Neural progenitor cell (in vitro differentiated cells): Measurements from ENCODE around the gene TGOLN2. TPM values are rescaled to one million over a fixed set of nuclear protein-coding genes. Genes with fewer than 3 reads are reported as not detected.
A peak's percentile ranks its signal among the peaks of the same experiment; 100 is the strongest.

Source experiments
- DNase-seq: peaks from one replicate; pipeline ENCODE4 v3.0.0-alpha.2; 2016; ENCODE audit warnings: low spot score
- H2AFZ ChIP-seq: fragments of 200-600 bp; sonication (generic); replicated peaks from 2 replicates; pipeline ENCODE4 v1.6.1; 2016; ENCODE audit warnings: antibody characterized with exemption
- H3F3A ChIP-seq: fragments of 200-600 bp; sonication (generic); 2 replicates; pipeline ENCODE4 v1.6.1; 2016; ENCODE audit warnings: antibody characterized with exemption, low read depth
- H3K27ac ChIP-seq: fragments of 200-600 bp; sonication (generic); 2 replicates; pipeline ENCODE4 v1.5.1; 2016; ENCODE audit warnings: mild to moderate bottlenecking
- H3K27me3 ChIP-seq: fragments of 200-600 bp; sonication (generic); 2 replicates; pipeline ENCODE4 v1.6.1; 2016; ENCODE audit warnings: mild to moderate bottlenecking, moderate library complexity
- H3K36me3 ChIP-seq: fragments of 200-600 bp; sonication (generic); 2 replicates; pipeline ENCODE4 v1.5.1; 2016
- H3K4me1 ChIP-seq: fragments of 200-600 bp; sonication (generic); 2 replicates; pipeline ENCODE4 v1.6.1; 2016; ENCODE audit warnings: mixed run types
- H3K4me2 ChIP-seq: fragments of 200-600 bp; sonication (generic); 2 replicates; pipeline ENCODE4 v1.6.1; 2016
- H3K4me3 ChIP-seq: fragments of 200-600 bp; sonication (generic); 2 replicates; pipeline ENCODE4 v1.5.1; 2016
- H3K79me2 ChIP-seq: fragments of 200-600 bp; sonication (generic); 2 replicates; pipeline ENCODE4 v1.6.1; 2016; ENCODE audit warnings: low read depth
- H3K9ac ChIP-seq: fragments of 200-600 bp; sonication (generic); 2 replicates; pipeline ENCODE4 v1.6.1; 2016
- H3K9me3 ChIP-seq: fragments of 200-600 bp; sonication (generic); 2 replicates; pipeline ENCODE4 v1.5.1; 2016; ENCODE audit warnings: low read depth
- H4K20me1 ChIP-seq: fragments of 200-600 bp; sonication (generic); 2 replicates; pipeline ENCODE4 v1.6.1; 2016; ENCODE audit warnings: low read depth
- H3K27ac Mint-ChIP-seq: 3 replicates; pipeline ENCODE4 v1.8.0; 2021; ENCODE audit warnings: mixed read lengths
- H3K27me3 Mint-ChIP-seq: 2 replicates; pipeline ENCODE4 v1.8.0; 2022; ENCODE audit warnings: low read depth, mild to moderate bottlenecking, inconsistent platforms, moderate library complexity, mixed read lengths; ENCODE audit not compliant: insufficient read depth
- H3K36me3 Mint-ChIP-seq: 3 replicates; pipeline ENCODE4 v1.8.0; 2021; ENCODE audit warnings: mixed read lengths
- H3K4me1 Mint-ChIP-seq: 3 replicates; pipeline ENCODE4 v1.8.0; 2021; ENCODE audit warnings: mixed read lengths
- H3K4me3 Mint-ChIP-seq: 3 replicates; pipeline ENCODE4 v1.8.0; 2021; ENCODE audit warnings: mild to moderate bottlenecking, moderate library complexity, mixed read lengths
- H3K9me3 Mint-ChIP-seq: 3 replicates; pipeline ENCODE4 v1.8.0; 2020; ENCODE audit warnings: mixed read lengths
- CTCF ChIP-seq: fragments of 200-600 bp; sonication (generic); IDR thresholded peaks from 2 replicates; pipeline ENCODE4 v1.5.1; 2017; ENCODE audit warnings: antibody characterized with exemption, mild to moderate bottlenecking
- EZH2 ChIP-seq: fragments of 200-600 bp; sonication (generic); IDR thresholded peaks from 2 replicates; pipeline ENCODE4 v1.6.1; 2017; ENCODE audit warnings: antibody characterized with exemption, mild to moderate bottlenecking, moderate library complexity
- EZH2phosphoT487 ChIP-seq: fragments of 200-600 bp; sonication (generic); IDR thresholded peaks from 2 replicates; pipeline ENCODE4 v1.6.1; 2017; ENCODE audit warnings: antibody characterized with exemption
- small RNA-seq: library from RNA; depleted of rRNA; stranded (forward); fragments of <200 nt; gene quantifications from one replicate; pipeline ENCODE3, GENCODE V24; 2015
- total RNA-seq: library from RNA; depleted of rRNA; stranded (reverse); fragments of >200 nt; gene quantifications from 2 replicates; pipeline ENCODE4 v1.2.3, GENCODE V29; 2015; ENCODE audit warnings: low replicate concordance

Gene TGOLN2
- total RNA-seq, 1 donor from 2014 or later, result 28.5 TPM

DNA sequence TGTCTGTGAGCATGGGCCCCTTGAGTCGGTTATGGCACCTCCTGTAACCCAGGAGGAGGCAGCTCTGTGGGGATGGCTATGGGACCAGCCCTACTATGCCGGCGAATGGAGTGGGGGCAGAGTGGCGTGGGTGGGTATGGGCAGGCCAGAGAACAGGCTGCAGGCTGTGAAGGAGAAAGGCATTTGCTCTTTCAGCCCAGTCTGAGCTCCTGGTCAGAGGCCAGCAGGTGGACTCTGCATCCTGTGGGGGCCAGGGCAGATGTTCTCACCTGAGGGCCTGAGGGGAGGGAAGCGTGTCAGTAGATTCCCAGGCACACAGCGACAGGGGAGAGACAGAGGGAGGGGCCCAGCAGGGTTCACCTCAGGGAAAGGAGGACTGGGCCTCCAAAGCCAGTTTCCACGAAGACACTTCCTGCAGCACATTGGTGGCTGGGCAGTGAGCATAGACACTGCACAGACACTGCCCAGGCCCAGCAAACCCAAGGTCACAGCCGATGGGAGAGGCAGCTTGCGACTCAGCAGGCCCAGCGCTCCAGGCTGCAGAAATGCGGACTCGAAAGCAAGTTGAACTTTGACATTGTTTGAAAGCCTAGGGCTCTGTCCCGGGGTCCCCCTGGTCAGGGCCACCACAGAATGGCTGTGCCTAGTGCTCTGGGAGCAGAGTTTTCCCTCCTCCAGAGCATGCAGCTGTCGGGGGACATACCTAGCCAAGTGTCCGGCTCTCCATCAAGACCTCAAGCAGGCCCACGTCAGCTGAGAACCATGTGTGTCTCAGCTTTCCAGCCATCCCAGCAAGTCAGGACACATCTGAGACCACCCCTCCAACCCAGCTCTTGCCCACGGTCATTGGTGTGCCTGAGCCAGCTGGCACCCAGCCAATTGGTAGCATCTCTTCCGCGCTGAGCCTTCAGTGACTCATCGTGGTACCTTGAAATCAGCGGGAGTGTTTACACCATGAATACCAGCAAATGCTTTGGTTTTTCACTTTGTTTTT is 53.8 kb downstream of the TGOLN2 start:
- Histone ChIP-seq H2AFZ (no peak overlapping the region), H3K9ac (no peak overlapping the region)
- H3K36me3 Mint-ChIP-seq, result no peaks in the 10 kb centered on the region

GRCh38 chr2:85272357-85272756 is 55.4 kb downstream of the TGOLN2 start:
- Histone ChIP-seq H3K9ac (no peak overlapping the region), H3K4me2 (no peak overlapping the region), H3K4me1 (peaks cover 14% of the 10 kb centered on the region), H3K9me3 (no peaks in the 10 kb centered on the region), H3F3A (peaks cover 4% of the 10 kb centered on the region), H3K27ac (no peak overlapping the region), H3K27me3 (no peaks in the 10 kb centered on the region), H3K36me3 (no peaks in the 10 kb centered on the region), H4K20me1 (peaks cover 5% of the 10 kb centered on the region), H3K79me2 (no peaks in the 10 kb centered on the region), H2AFZ (no peak overlapping the region), H3K4me3 (no peak overlapping the region)
- no peaks in the 10 kb centered on the region for H3K9me3 Mint-ChIP-seq
- no peak overlapping the region for H3K4me3 Mint-ChIP-seq
- peaks cover 40% of the 10 kb centered on the region for H3K4me1 Mint-ChIP-seq
- TF ChIP-seq CTCF (no peak), EZH2phosphoT487 (no peak), EZH2 (no peak)
- H3K27me3 Mint-ChIP-seq, result peaks cover 6% of the 10 kb centered on the region
- peak overlapping the region; percentile 17 for H3K27ac Mint-ChIP-seq
- H3K36me3 Mint-ChIP-seq, result no peaks in the 10 kb centered on the region
- DNase-seq, result no peak

More for the DNA sequence above, 53.8 kb downstream of the TGOLN2 start:
- Histone ChIP-seq H4K20me1 (peaks cover 3% of the 10 kb centered on the region), H3F3A (peaks cover 4% of the 10 kb centered on the region), H3K4me2 (no peak overlapping the region), H3K4me1 (peaks cover 16% of the 10 kb centered on the region), H3K27me3 (no peaks in the 10 kb centered on the region), H3K4me3 (no peak overlapping the region), H3K36me3 (no peaks in the 10 kb centered on the region), H3K79me2 (no peaks in the 10 kb centered on the region), H3K27ac (no peak overlapping the region), H3K9me3 (no peaks in the 10 kb centered on the region)
- DNase-seq, result no peak
- Mint-ChIP-seq H3K9me3 (no peaks in the 10 kb centered on the region), H3K4me3 (no peak overlapping the region), H3K27me3 (peaks cover 6% of the 10 kb centered on the region), H3K27ac (no peak overlapping the region), H3K4me1 (peaks cover 50% of the 10 kb centered on the region)
- no peak for TF ChIP-seq CTCF
- TF ChIP-seq EZH2phosphoT487, result no peak
- no peak for TF ChIP-seq EZH2

DNA sequence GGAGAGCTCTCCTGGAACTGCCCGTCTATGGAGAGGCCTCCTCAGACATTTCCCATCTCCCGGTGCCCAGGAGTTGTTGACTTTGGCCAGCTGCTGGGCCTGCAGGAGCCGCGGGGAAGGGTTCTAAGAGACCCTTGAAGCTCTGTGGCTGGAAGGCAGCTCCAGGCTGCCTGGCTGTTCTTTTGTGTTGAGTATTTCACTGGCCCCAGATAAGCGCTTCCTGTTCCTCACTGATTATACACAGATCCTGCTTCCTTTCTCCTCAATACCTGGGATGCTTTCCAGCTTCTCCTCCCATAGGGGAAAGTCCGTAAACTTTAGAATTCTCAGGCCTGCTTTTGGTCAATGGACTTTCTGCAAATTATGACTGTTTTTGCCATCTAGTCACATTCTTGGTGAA is 57.8 kb downstream of the TGOLN2 start:
- no peaks in the 10 kb centered on the region for H3K9me3 Mint-ChIP-seq
- H3K4me3 ChIP-seq, result no peak overlapping the region
- no peaks in the 10 kb centered on the region for H3K9me3 ChIP-seq
- peaks cover 7% of the 10 kb centered on the region for H3K79me2 ChIP-seq
- no peak overlapping the region for H3K4me3 Mint-ChIP-seq
- no peak overlapping the region for H3K4me2 ChIP-seq
- H3K27me3 Mint-ChIP-seq, result no peaks in the 10 kb centered on the region
- H3K27ac Mint-ChIP-seq, result no peak overlapping the region
- peaks cover 29% of the 10 kb centered on the region for H3K4me1 Mint-ChIP-seq
- no peak overlapping the region for H2AFZ ChIP-seq
- no peak for DNase-seq
- TF ChIP-seq CTCF, result no peak
- no peak for TF ChIP-seq EZH2phosphoT487
- TF ChIP-seq EZH2, result no peak
- no peaks in the 10 kb centered on the region for H3K27me3 ChIP-seq
- no peak overlapping the region for H3K9ac ChIP-seq
- H4K20me1 ChIP-seq, result peaks cover 5% of the 10 kb centered on the region
- H3K36me3 Mint-ChIP-seq, result peaks cover 2% of the 10 kb centered on the region
- H3K36me3 ChIP-seq, result no peaks in the 10 kb centered on the region
- no peak overlapping the region for H3K27ac ChIP-seq
- H3K4me1 ChIP-seq, result peaks cover 28% of the 10 kb centered on the region
- peaks cover 11% of the 10 kb centered on the region for H3F3A ChIP-seq

Small RNA genes lying within 50 kb of the gene (small RNA-seq; reads per million reads assigned to genes)
- not detected for gene AC062037.1
- gene RF00019, result not detected
- gene RN7SL113P, result not detected

Other genes with a start within 250 kb of the TGOLN2 start
- 1.0 and 3.7 TPM in 2 replicates for gene TCF7L1, start 194.6 kb downstream of the TGOLN2 start, total RNA-seq
- gene RETSAT, start 26.5 kb upstream of the TGOLN2 start, total RNA-seq, result 13.3 and 19.0 TPM in 2 replicates
- 21.5 and 28.1 TPM in 2 replicates for gene ELMOD3, start 26.8 kb upstream of the TGOLN2 start, total RNA-seq
- 23.9 TPM in 2 replicates for gene CAPG, start 82.4 kb upstream of the TGOLN2 start, total RNA-seq
- 0.07 and 0.74 TPM in 2 replicates for gene SH2D6, start 90.7 kb upstream of the TGOLN2 start, total RNA-seq
- 180 and 221 TPM in 2 replicates for gene MAT2A, start 211.2 kb upstream of the TGOLN2 start, total RNA-seq
- 29.7 and 41.7 TPM in 2 replicates for gene GGCX, start 233.5 kb upstream of the TGOLN2 start, total RNA-seq
- gene VAMP8, start 249.6 kb upstream of the TGOLN2 start, total RNA-seq, result 0.52 and 2.4 TPM in 2 replicates